Hepatocyte (in vitro differentiated cells): ENCODE measurements around the gene GNAZ.

ENCODE experiments used
- EZH2 ChIP-seq: fragments of 200-600 bp; sonication (generic); IDR thresholded peaks from 2 replicates; pipeline ENCODE4 v1.6.1; 2016; ENCODE audit warnings: antibody characterized with exemption, mild to moderate bottlenecking, borderline replicate concordance
- EZH2phosphoT487 ChIP-seq: fragments of 200-600 bp; sonication (generic); IDR thresholded peaks from one replicate; pipeline ENCODE4 v1.6.1; 2018; ENCODE audit warnings: antibody characterized with exemption, mild to moderate bottlenecking, low read depth, moderate library complexity; ENCODE audit not compliant: unreplicated experiment, severe bottlenecking
- TF ChIP-seq, protein P1 (sequence below): fragments of 200-600 bp; sonication (generic); IDR thresholded peaks from 2 replicates; pipeline ENCODE4 v1.5.1; 2016; ENCODE audit warnings: antibody characterized with exemption, mild to moderate bottlenecking; ENCODE audit not compliant: poor library complexity

DNA sequence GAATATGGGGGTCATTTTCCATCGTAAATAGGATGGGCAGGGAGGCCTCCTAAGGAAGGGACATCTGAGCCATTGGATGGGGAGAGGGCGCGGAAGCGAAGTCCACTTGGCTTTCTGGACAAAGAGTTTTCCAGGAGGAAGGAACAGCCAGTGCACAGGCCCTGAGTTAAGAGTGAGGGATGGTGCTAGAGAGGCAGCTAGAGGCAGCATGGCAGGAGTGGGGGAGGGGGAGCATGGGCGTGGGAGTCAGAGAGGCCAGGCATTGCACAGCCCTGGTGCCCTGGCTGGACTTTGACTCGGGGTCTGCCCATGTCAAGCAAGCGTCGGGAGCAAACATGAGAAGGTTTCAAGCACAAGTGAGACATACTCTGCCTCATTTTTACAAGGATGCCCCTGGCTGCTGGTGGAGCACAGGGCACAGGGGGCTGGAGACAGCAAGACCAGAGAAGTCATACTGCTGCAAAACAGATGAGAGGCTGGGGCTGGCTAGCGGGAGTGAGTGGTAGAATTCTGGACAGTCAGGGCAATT lies 9.0 kb downstream of the GNAZ start:
- TF ChIP-seq, protein P1, sequence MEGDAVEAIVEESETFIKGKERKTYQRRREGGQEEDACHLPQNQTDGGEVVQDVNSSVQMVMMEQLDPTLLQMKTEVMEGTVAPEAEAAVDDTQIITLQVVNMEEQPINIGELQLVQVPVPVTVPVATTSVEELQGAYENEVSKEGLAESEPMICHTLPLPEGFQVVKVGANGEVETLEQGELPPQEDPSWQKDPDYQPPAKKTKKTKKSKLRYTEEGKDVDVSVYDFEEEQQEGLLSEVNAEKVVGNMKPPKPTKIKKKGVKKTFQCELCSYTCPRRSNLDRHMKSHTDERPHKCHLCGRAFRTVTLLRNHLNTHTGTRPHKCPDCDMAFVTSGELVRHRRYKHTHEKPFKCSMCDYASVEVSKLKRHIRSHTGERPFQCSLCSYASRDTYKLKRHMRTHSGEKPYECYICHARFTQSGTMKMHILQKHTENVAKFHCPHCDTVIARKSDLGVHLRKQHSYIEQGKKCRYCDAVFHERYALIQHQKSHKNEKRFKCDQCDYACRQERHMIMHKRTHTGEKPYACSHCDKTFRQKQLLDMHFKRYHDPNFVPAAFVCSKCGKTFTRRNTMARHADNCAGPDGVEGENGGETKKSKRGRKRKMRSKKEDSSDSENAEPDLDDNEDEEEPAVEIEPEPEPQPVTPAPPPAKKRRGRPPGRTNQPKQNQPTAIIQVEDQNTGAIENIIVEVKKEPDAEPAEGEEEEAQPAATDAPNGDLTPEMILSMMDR, result no peak
- TF ChIP-seq EZH2, result no peak
- no peak for TF ChIP-seq EZH2phosphoT487
